Measurements from ENCODE around the gene COPS8.

COPS8 gene

GRCh38 chr2:237148624-237149023 lies 62.9 kb downstream of the COPS8 start:
- Histone ChIP-seq H3K4me3 (no peak overlapping the region), H3K27ac (no peak overlapping the region)

GRCh38 chr2:237149425-237149824 lies 63.7 kb downstream of the COPS8 start:
- H3K27ac ChIP-seq = peak overlapping the region in 2 of 21 experiments; percentile 1 to 42
- no peak overlapping the region for H3K4me3 ChIP-seq

Data from skin epidermis (tissue), 12 donors.